SK-N-SH (cell line): Measurements from ENCODE around the gene LIME1. TPM values are rescaled to one million over a fixed set of nuclear protein-coding genes. Genes with fewer than 3 reads are reported as not detected.

Source experiments
- CTCF ChIA-PET: fragments of 300-600, 350-600 bp; formaldehyde crosslinking; extraction: SDS; loops from one replicate; lab custom pipeline; 2021; lab: Yijun Ruan, JAX
- POLR2A ChIA-PET: fragments of 350-600 bp; sonication (Branson Sonifier 250); formaldehyde crosslinking; extraction: SDS; loops from one replicate; lab custom pipeline; 2020; ENCODE audit warnings: antibody characterized with exemption, inconsistent platforms; lab: Yijun Ruan, JAX
- DNase-seq: peaks from one replicate; pipeline ENCODE4 v3.0.0; 2012
- H2AFZ ChIP-seq: fragments of 200-600 bp; sonication (generic); 2 replicates; pipeline ENCODE4 v1.8.1; 2016; ENCODE audit warnings: antibody characterized with exemption, mild to moderate bottlenecking, low read depth
- H3F3A ChIP-seq: fragments of 200-600 bp; sonication (generic); replicated peaks from 2 replicates; pipeline ENCODE3; 2016; ENCODE audit warnings: antibody characterized with exemption, mild to moderate bottlenecking; ENCODE audit not compliant: insufficient read depth
- H3K27ac ChIP-seq, 2 experiments: fragments of 200-500 bp in 1 of 2; fragments of 200-600 bp in 1 of 2; sonication (Bioruptor generic) in 1 of 2; sonication (generic), shearing (Covaris generic) in 1 of 2; 2 replicates each; pipeline versions ENCODE4 v1.5.1 to v1.6.1; 2014 to 2016; ENCODE audit warnings: low read depth in 2 of 2, inconsistent platforms in 1 of 2, low read length in 1 of 2, mild to moderate bottlenecking in 1 of 2, mixed read lengths in 1 of 2
- H3K27me3 ChIP-seq: fragments of 200-600 bp; sonication (generic), shearing (Covaris generic); 2 replicates; pipeline ENCODE4 v1.6.1; 2016; ENCODE audit warnings: mixed run types; ENCODE audit not compliant: insufficient read depth
- H3K36me3 ChIP-seq, 2 experiments: fragments of 200-500 bp in 1 of 2; fragments of 200-600 bp in 1 of 2; sonication (Bioruptor generic) in 1 of 2; sonication (generic) in 1 of 2; replicated peaks in 1 of 2; 2 replicates each; pipeline versions ENCODE3 to v1.5.1; 2014 to 2016; ENCODE audit warnings: low read length in 1 of 2, mild to moderate bottlenecking in 1 of 2; ENCODE audit not compliant: insufficient read depth in 2 of 2, control insufficient read depth in 1 of 2
- H3K4me1 ChIP-seq, 2 experiments: fragments of 200-500 bp in 1 of 2; fragments of 200-600 bp in 1 of 2; sonication (Bioruptor generic) in 1 of 2; sonication (generic), shearing (Covaris generic) in 1 of 2; 2 replicates each; pipeline versions ENCODE4 v1.5.1 to v1.6.1; 2014 to 2016; ENCODE audit warnings: low read depth in 1 of 2, low read length in 1 of 2, mixed run types in 1 of 2; ENCODE audit not compliant: insufficient read depth in 2 of 2, control insufficient read depth in 1 of 2
- H3K4me2 ChIP-seq: fragments of 200-600 bp; sonication (generic), shearing (Covaris generic); 2 replicates; pipeline ENCODE4 v1.6.1; 2017; ENCODE audit warnings: mixed run types
- H3K4me3 ChIP-seq, 2 experiments: fragments of 200-500 bp in 1 of 2; fragments of 200-600 bp in 1 of 2; sonication (Bioruptor generic) in 1 of 2; sonication (generic), shearing (Covaris generic) in 1 of 2; 2 replicates each; pipeline versions ENCODE4 v1.5.1 to v1.8.1; 2014 to 2016; ENCODE audit warnings: low read depth in 2 of 2, inconsistent platforms in 1 of 2, low read length in 1 of 2, mild to moderate bottlenecking in 1 of 2, mixed read lengths in 1 of 2, moderate library complexity in 1 of 2
- H3K79me2 ChIP-seq: fragments of 200-600 bp; sonication (generic); 2 replicates; pipeline ENCODE4 v1.8.1; 2017; ENCODE audit warnings: mild to moderate bottlenecking; ENCODE audit not compliant: insufficient read depth
- H3K9ac ChIP-seq: fragments of 200-600 bp; sonication (generic); 2 replicates; pipeline ENCODE4 v1.6.1; 2017; ENCODE audit warnings: mixed run types
- H3K9me2 ChIP-seq: fragments of 200-600 bp; sonication (generic); 2 replicates; pipeline ENCODE4 v1.6.1; 2017; ENCODE audit warnings: mixed run types
- H3K9me3 ChIP-seq: fragments of 200-600 bp; sonication (generic); 2 replicates; pipeline ENCODE4 v1.6.1; 2017; ENCODE audit warnings: mixed run types, mild to moderate bottlenecking, moderate library complexity
- H4K20me1 ChIP-seq: fragments of 200-600 bp; sonication (generic); 2 replicates; pipeline ENCODE4 v1.6.1; 2017; ENCODE audit warnings: mild to moderate bottlenecking, mixed run types; ENCODE audit not compliant: insufficient read depth
- ELF1 ChIP-seq: IDR thresholded peaks from 2 replicates; pipeline ENCODE4 v1.4.0; 2012
- EP300 ChIP-seq, 2 experiments: IDR thresholded peaks; 2 replicates each; pipeline versions ENCODE4 v1.4.0 to v1.6.1; 2012; ENCODE audit warnings: borderline replicate concordance in 1 of 2, low read depth in 1 of 2, low read length in 1 of 2
- EZH2phosphoT487 ChIP-seq: fragments of 200-600 bp; sonication (generic); IDR thresholded peaks from 2 replicates; pipeline ENCODE4 v1.6.1; 2017; ENCODE audit warnings: low read depth, mixed run types, mild to moderate bottlenecking, antibody characterized with exemption, moderate library complexity, borderline replicate concordance
- GABPA ChIP-seq: IDR thresholded peaks from 2 replicates; pipeline ENCODE4 v1.4.0; 2012; ENCODE audit warnings: low read depth, mild to moderate bottlenecking
- MEF2A ChIP-seq: IDR thresholded peaks from 2 replicates; pipeline ENCODE4 v1.4.0; 2012; ENCODE audit warnings: low read depth, borderline replicate concordance
- MXI1 ChIP-seq: IDR thresholded peaks from 2 replicates; pipeline ENCODE4 v1.6.1; 2012; ENCODE audit warnings: mild to moderate bottlenecking, low read depth, low read length, improper control_type of control experiment
- NFIC ChIP-seq: IDR thresholded peaks from 2 replicates; pipeline ENCODE4 v1.4.0; 2012; ENCODE audit warnings: borderline replicate concordance
- TAF1 ChIP-seq: IDR thresholded peaks from 2 replicates; pipeline ENCODE4 v1.6.1; 2012; ENCODE audit warnings: low read depth, mild to moderate bottlenecking, low read length, moderate library complexity, borderline replicate concordance
- YY1 ChIP-seq: IDR thresholded peaks from 2 replicates; pipeline ENCODE4 v1.4.0; 2012; ENCODE audit warnings: low read depth, mild to moderate bottlenecking
- WGBS: methylation state at CpG from one replicate; pipeline ENCODE4 v1.1.6; 2017; ENCODE audit warnings: low lambda C conversion rate; 5-methylcytosine and 5-hydroxymethylcytosine counted together
- polyA plus RNA-seq, 3 experiments: library from polyadenylated mRNA; depleted of rRNA; stranded (reverse); fragments of >200 nt; gene quantifications; 2 replicates each; pipeline ENCODE4 v1.2.3, GENCODE V29; 2012
- TF ChIP-seq, protein P1 (sequence below): IDR thresholded peaks from 2 replicates; pipeline ENCODE4 v1.4.0; 2012; ENCODE audit warnings: low read depth, borderline replicate concordance
- TF ChIP-seq, protein P2 (sequence below): fragments of 150-350 bp; IDR thresholded peaks from 2 replicates; pipeline ENCODE4 v1.6.1; 2016; ENCODE audit warnings: mild to moderate bottlenecking, low read depth, low read length
- TF ChIP-seq, protein P3 (sequence below): fragments of 150-350 bp; IDR thresholded peaks from 2 replicates; pipeline ENCODE4 v1.6.1; 2017; ENCODE audit warnings: antibody characterized with exemption, low read length, low read depth, borderline replicate concordance

LIME1 gene
- polyA plus RNA-seq, 1 of the 3 experiments (the other 2 are of a cell fraction) = 10.9 TPM

DNA sequence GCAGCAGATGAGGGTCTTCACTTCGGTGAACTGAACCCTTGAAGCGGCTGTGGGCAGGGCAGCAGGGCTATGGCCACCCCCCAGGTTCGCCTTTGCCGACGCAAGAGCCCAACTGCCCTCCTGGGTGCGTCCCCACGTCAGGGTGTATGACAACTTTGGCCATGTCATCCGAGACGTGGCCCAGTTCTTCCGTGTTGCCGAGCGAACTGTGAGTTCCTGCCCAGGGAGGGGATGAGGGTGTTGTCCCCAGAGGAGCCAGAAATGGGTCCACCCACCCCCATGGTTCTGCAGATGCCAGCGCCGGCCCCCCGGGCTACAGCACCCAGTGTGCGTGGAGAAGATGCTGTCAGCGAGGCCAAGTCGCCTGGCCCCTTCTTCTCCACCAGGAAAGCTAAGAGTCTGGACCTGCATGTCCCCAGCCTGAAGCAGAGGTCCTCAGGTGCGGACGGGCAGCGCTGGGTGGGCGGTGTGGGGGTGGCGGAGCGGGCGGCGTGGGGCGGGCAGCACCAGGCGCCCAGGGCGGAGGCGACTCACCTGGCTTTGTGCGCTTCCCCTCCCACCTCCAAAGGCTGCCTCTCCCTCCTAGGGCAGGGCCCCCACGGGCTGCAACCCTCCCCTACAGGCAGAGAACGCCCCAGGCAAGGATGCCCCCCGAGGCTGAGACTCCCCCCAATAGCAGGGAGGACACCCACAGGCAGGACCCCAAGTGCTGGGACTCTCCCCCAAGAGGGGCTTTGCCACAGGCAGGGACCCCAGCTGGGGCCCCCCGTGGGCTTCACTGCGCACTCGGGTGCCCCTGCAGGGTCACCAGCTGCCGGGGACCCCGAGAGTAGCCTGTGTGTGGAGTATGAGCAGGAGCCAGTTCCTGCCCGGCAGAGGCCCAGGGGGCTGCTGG is 46.2 kb upstream of the LIME1 start:
- Histone ChIP-seq H3K9ac (no peak overlapping the region), H2AFZ (no peak overlapping the region), H3K4me3 (no peak overlapping the region), H4K20me1 (no peaks in the 10 kb centered on the region), H3F3A (no peaks in the 10 kb centered on the region), H3K4me2 (no peak overlapping the region), H3K4me1 (no peaks in the 10 kb centered on the region), H3K9me3 (no peaks in the 10 kb centered on the region), H3K27me3 (no peaks in the 10 kb centered on the region), H3K9me2 (no peaks in the 10 kb centered on the region), H3K27ac (no peak overlapping the region), H3K36me3 (peaks cover 0 to 4% of the 10 kb centered on the region in 2 experiments), H3K79me2 (no peaks in the 10 kb centered on the region)
- TF ChIP-seq, protein P1, sequence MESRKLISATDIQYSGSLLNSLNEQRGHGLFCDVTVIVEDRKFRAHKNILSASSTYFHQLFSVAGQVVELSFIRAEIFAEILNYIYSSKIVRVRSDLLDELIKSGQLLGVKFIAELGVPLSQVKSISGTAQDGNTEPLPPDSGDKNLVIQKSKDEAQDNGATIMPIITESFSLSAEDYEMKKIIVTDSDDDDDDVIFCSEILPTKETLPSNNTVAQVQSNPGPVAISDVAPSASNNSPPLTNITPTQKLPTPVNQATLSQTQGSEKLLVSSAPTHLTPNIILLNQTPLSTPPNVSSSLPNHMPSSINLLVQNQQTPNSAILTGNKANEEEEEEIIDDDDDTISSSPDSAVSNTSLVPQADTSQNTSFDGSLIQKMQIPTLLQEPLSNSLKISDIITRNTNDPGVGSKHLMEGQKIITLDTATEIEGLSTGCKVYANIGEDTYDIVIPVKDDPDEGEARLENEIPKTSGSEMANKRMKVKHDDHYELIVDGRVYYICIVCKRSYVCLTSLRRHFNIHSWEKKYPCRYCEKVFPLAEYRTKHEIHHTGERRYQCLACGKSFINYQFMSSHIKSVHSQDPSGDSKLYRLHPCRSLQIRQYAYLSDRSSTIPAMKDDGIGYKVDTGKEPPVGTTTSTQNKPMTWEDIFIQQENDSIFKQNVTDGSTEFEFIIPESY = no peak
- TF ChIP-seq NFIC = no peak
- TF ChIP-seq EP300 (IDR thresholded peaks at IDR 0.05; ENCODE audit: borderline replicate concordance in 1 of 2, low read depth in 1 of 2, low read length in 1 of 2) = no peak
- no peak for TF ChIP-seq MXI1
- TF ChIP-seq MEF2A = no peak
- TF ChIP-seq EZH2phosphoT487 = no peak
- TF ChIP-seq YY1 = no peak
- TF ChIP-seq ELF1 = no peak
- TF ChIP-seq GABPA = no peak
- TF ChIP-seq, protein P2, sequence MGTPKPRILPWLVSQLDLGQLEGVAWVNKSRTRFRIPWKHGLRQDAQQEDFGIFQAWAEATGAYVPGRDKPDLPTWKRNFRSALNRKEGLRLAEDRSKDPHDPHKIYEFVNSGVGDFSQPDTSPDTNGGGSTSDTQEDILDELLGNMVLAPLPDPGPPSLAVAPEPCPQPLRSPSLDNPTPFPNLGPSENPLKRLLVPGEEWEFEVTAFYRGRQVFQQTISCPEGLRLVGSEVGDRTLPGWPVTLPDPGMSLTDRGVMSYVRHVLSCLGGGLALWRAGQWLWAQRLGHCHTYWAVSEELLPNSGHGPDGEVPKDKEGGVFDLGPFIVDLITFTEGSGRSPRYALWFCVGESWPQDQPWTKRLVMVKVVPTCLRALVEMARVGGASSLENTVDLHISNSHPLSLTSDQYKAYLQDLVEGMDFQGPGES = no peak
- no peak for TF ChIP-seq TAF1
- TF ChIP-seq, protein P3, sequence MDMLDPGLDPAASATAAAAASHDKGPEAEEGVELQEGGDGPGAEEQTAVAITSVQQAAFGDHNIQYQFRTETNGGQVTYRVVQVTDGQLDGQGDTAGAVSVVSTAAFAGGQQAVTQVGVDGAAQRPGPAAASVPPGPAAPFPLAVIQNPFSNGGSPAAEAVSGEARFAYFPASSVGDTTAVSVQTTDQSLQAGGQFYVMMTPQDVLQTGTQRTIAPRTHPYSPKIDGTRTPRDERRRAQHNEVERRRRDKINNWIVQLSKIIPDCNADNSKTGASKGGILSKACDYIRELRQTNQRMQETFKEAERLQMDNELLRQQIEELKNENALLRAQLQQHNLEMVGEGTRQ = no peak
- DNase-seq = no peak
- ChIA-PET CTCF (no interaction called here), POLR2A (no interaction called here)
- 80% methylated on average over 5 of the region's 40 CpGs for WGBS
